Karpas-422 (cell line): ENCODE data around the gene ACTN4. TPM values are rescaled to one million over a fixed set of nuclear protein-coding genes. Genes with fewer than 3 reads are reported as not detected.

ENCODE experiments used
- DNase-seq: peaks from one replicate; pipeline ENCODE4 v3.0.0-alpha.2; 2015
- H2AFZ ChIP-seq: fragments of 200-600 bp; sonication (generic); 2 replicates; pipeline ENCODE4 v1.6.1; 2014; ENCODE audit warnings: antibody characterized with exemption, low read length, mixed read lengths
- H3K27ac ChIP-seq: fragments of 200-600 bp; sonication (generic); 2 replicates; pipeline ENCODE4 v1.5.1; 2014; ENCODE audit warnings: mild to moderate bottlenecking, low read length, moderate library complexity
- H3K27me3 ChIP-seq: fragments of 200-600 bp; sonication (generic); 2 replicates; pipeline ENCODE4 v1.6.1; 2014; ENCODE audit warnings: low read length, mixed read lengths
- H3K36me3 ChIP-seq: fragments of 200-600 bp; sonication (generic); 2 replicates; pipeline ENCODE4 v1.6.1; 2014; ENCODE audit warnings: low read length, mixed read lengths; ENCODE audit not compliant: insufficient read depth
- H3K4me1 ChIP-seq: fragments of 200-600 bp; sonication (generic); 2 replicates; pipeline ENCODE4 v1.6.1; 2014; ENCODE audit warnings: mild to moderate bottlenecking, low read length, mixed read lengths
- H3K4me2 ChIP-seq: fragments of 200-600 bp; sonication (generic); 2 replicates; pipeline ENCODE4 v1.6.1; 2014; ENCODE audit warnings: low read length, low read depth, mild to moderate bottlenecking; ENCODE audit not compliant: poor library complexity, severe bottlenecking
- H3K4me3 ChIP-seq: fragments of 200-600 bp; sonication (generic); 2 replicates; pipeline ENCODE4 v1.5.1; 2014; ENCODE audit warnings: mild to moderate bottlenecking, antibody characterized with exemption, low read length, mixed read lengths
- H3K79me2 ChIP-seq: fragments of 200-600 bp; sonication (generic); 2 replicates; pipeline ENCODE4 v1.6.1; 2014; ENCODE audit warnings: mild to moderate bottlenecking, low read length, mixed read lengths
- H3K9ac ChIP-seq: fragments of 200-600 bp; sonication (generic); 2 replicates; pipeline ENCODE4 v1.6.0; 2014; ENCODE audit warnings: low read length
- H3K9me2 ChIP-seq: fragments of 200-600 bp; sonication (generic), shearing (Covaris generic); replicated peaks from 2 replicates; pipeline ENCODE4 v1.6.0; 2014; ENCODE audit warnings: mild to moderate bottlenecking, low read length, moderate library complexity; ENCODE audit not compliant: insufficient read depth
- H3K9me3 ChIP-seq: fragments of 300-700, 200-600 bp; sonication (generic); 2 replicates; pipeline ENCODE4 v1.6.1; 2014; ENCODE audit warnings: low read length, mixed read lengths
- H4K20me1 ChIP-seq: fragments of 200-600 bp; sonication (generic); 2 replicates; pipeline ENCODE4 v1.6.1; 2014; ENCODE audit warnings: mild to moderate bottlenecking, antibody characterized with exemption, low read length, low read depth; ENCODE audit not compliant: insufficient read depth
- total RNA-seq: library from RNA; depleted of rRNA; stranded (reverse); fragments of >200 nt; shearing (Covaris generic); gene quantifications from 2 replicates; pipeline ENCODE4 v1.2.3, GENCODE V29; 2014; ENCODE audit warnings: low replicate concordance

Gene ACTN4
- total RNA-seq, 1 experiment from 2014 or later: 54.6 TPM

- no peak overlapping the region for H3K27ac ChIP-seq
- DNase-seq: no peak
- H3K9me3 ChIP-seq: no peaks in the 10 kb centered on the region
- no peak overlapping the region for H3K4me2 ChIP-seq
- no peak overlapping the region for H3K4me3 ChIP-seq
- no peaks in the 10 kb centered on the region for H3K27me3 ChIP-seq
- H3K9me2 ChIP-seq: no peaks in the 10 kb centered on the region
- H3K79me2 ChIP-seq: peaks cover 91% of the 10 kb centered on the region
- H3K36me3 ChIP-seq: no peaks in the 10 kb centered on the region
- H3K4me1 ChIP-seq: peaks cover 3% of the 10 kb centered on the region
- H4K20me1 ChIP-seq: peaks cover 18% of the 10 kb centered on the region; the same call in 1 of the 2 replicates
- H2AFZ ChIP-seq: no peak overlapping the region
- no peak overlapping the region for H3K9ac ChIP-seq
Observed at GRCh38 chr19:38674388-38675171, 27.1 kb downstream of the ACTN4 start.

DNA sequence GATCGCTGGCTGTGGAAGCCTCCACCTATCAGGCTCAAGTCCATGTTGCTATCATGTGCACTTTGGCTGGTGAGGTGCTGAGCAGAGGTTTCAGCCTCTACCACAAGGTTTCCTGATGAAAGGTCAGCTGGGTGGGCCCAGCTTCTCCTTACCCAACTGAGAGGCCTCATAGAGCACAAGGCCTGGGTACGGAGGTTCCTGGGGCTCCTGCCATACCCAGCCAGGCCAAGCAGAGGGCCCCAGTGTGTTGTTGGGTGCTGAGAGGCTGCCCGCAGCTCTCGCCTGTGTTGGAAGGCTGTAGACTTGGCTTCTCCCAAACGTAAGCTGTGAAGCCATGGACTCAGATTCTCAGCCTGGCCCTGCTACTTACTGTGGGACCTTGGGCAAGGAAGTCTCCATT lies 28.2 kb downstream of the ACTN4 start:
- H3K79me2 ChIP-seq: peaks cover 92% of the 10 kb centered on the region
- H3K4me3 ChIP-seq: no peak overlapping the region
- no peaks in the 10 kb centered on the region for H3K9me3 ChIP-seq
- no peak for DNase-seq
- no peaks in the 10 kb centered on the region for H3K9me2 ChIP-seq
- no peak overlapping the region for H3K27ac ChIP-seq
- peaks cover 3% of the 10 kb centered on the region for H3K4me1 ChIP-seq
- H3K36me3 ChIP-seq: no peaks in the 10 kb centered on the region
- H3K27me3 ChIP-seq: no peaks in the 10 kb centered on the region
- no peak overlapping the region for H2AFZ ChIP-seq
- no peak overlapping the region for H3K9ac ChIP-seq
- H3K4me2 ChIP-seq: no peak overlapping the region
- H4K20me1 ChIP-seq: peaks cover 20% of the 10 kb centered on the region; the same call in 1 of the 2 replicates

DNA sequence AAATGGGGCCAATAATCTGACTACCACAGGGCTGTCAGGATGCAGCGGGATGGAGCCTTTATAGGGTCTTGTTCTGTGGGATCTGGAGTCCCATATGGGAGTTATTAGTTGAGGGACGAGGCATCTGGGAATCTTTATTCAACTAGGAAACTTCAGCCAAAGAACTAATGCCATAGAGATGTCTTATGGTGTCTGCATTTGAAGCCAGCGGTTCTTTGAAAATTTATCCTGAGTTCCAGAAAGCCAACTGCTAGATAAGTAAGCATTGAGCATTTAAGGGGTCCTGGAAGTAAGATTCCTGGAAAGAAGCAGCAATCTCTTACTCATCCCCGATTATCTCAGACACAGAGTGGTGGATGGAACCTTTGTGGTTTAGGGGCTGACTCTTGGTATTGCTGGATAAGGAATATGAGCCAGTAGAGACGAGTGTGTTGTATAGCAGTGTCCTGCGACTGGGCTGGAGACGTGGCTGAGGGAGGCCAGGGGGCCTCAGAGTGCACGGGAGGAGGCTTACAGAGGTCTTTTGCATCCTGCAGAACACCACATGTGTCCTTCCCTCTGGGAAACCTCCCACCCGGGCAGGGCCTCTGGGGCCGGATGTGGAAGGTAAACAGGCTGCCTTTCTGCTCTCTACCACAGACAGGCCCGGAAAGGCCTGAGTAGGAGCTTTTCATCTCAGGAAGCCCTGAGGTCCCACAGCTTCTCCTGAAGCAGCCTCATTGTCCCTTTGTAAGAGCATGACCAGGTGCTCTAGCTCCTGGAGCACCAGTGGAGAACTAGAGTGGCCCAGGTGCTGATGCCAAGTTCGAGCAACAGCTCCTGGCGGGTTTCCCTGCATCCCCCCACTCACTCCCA lies 28.8 kb downstream of the ACTN4 start:
- peaks cover 20% of the 10 kb centered on the region; the same call in 1 of the 2 replicates for H4K20me1 ChIP-seq
- H3K9me3 ChIP-seq: no peaks in the 10 kb centered on the region
- no peak overlapping the region for H3K27ac ChIP-seq
- H3K9ac ChIP-seq: no peak overlapping the region
- H3K9me2 ChIP-seq: no peaks in the 10 kb centered on the region
- no peak for DNase-seq
- peaks cover 3% of the 10 kb centered on the region for H3K4me1 ChIP-seq
- H3K27me3 ChIP-seq: no peaks in the 10 kb centered on the region
- no peak overlapping the region for H2AFZ ChIP-seq
- peaks cover 91% of the 10 kb centered on the region for H3K79me2 ChIP-seq
- no peak overlapping the region for H3K4me3 ChIP-seq
- no peak overlapping the region for H3K4me2 ChIP-seq
- H3K36me3 ChIP-seq: 0 out of 2 replicates have a peak, but pooled peaks cover under 1% of the 10 kb centered on the region

DNA sequence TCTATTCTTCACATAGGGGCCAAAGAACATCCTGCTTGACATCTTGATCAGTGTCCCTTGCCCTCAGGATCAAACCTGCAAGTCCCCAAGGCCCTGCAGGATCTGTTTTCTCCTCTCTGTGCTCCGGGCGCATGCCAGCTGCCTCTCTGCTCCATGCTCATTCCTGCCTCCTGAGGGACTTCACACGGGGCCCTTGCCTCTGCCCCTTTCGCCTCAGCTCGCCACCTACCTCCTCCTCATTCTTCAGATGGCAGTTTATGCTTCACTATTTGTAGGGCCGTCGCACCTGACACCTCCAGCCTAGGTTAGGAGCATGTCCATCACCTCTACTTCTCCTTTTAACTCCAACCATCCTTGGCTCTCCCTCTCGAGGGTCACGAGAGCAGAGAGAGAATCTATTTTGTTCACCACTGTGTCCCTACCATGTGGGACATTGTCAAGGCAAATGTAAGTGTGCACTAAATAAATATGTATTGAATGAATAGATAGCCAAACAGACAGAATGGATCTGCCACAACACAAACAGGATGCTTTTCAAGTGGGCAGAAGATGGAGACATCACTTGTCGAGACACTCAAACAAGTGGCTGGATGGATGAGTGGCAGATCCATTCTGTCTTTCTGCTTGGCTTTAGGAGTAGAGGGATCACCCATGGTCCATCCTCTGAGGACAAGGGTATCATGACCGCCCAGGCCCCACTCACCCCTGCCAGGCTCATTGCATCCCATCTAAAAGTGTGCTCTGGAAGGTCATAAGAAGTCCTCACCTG lies 29.6 kb downstream of the ACTN4 start:
- Histone ChIP-seq H3K27ac (no peak overlapping the region), H3K9ac (no peak overlapping the region), H2AFZ (no peak overlapping the region), H3K9me2 (no peaks in the 10 kb centered on the region), H4K20me1 (peaks cover 20% of the 10 kb centered on the region; the same call in 1 of the 2 replicates), H3K9me3 (no peaks in the 10 kb centered on the region), H3K36me3 (0 out of 2 replicates have a peak, but pooled peaks cover 3% of the 10 kb centered on the region), H3K4me3 (no peak overlapping the region), H3K4me2 (no peak overlapping the region), H3K4me1 (peaks cover 3% of the 10 kb centered on the region), H3K27me3 (no peaks in the 10 kb centered on the region), H3K79me2 (peaks cover 91% of the 10 kb centered on the region)
- DNase-seq: no peak

GRCh38 chr19:38678217-38678890 lies 30.9 kb downstream of the ACTN4 start:
- peaks cover 6% of the 10 kb centered on the region for H3K4me1 ChIP-seq
- peaks cover 94% of the 10 kb centered on the region for H3K79me2 ChIP-seq
- no peak overlapping the region for H2AFZ ChIP-seq
- H3K36me3 ChIP-seq: 0 out of 2 replicates have a peak, but pooled peaks cover 3% of the 10 kb centered on the region
- H3K27me3 ChIP-seq: no peaks in the 10 kb centered on the region
- no peak overlapping the region for H3K4me2 ChIP-seq
- no peak overlapping the region for H3K9ac ChIP-seq
- no peaks in the 10 kb centered on the region for H3K9me2 ChIP-seq
- no peak overlapping the region for H3K4me3 ChIP-seq
- DNase-seq: no peak
- no peak overlapping the region for H3K27ac ChIP-seq
- no peaks in the 10 kb centered on the region for H3K9me3 ChIP-seq
- peaks cover 20% of the 10 kb centered on the region; the same call in 1 of the 2 replicates for H4K20me1 ChIP-seq

DNA sequence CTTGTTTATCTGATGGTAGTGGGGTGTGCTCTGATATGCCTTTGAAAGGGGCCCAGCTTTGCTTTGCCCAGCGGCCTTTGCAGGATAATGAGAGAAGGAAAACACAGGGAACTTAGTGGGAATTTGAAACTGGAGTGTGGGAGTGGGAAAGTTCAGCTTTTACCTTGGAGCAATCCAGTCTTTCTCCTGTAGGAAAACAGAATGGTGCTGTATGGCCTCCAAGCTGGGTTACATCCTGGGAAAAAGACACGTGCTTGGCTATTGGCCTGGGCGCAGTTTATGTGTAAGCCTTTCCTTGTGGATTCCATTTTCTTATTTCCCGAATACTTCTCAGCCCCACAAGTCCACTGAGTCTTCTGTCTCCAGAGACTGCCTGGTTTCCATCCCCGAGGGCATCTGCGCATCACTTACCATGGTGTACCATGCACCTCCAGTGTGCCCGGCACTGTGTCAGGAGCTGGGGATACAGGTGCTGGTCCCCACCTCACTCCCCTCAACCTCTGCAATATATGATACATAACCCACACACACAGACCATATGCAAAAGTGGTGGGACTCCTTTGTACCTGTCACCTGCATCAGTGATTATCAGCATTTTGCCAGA lies 31.5 kb downstream of the ACTN4 start:
- Histone ChIP-seq H3K9me2 (no peaks in the 10 kb centered on the region), H3K27me3 (no peaks in the 10 kb centered on the region), H3K4me3 (no peak overlapping the region), H3K27ac (no peak overlapping the region), H3K4me2 (no peak overlapping the region), H4K20me1 (peaks cover 20% of the 10 kb centered on the region; the same call in 1 of the 2 replicates), H3K36me3 (0 out of 2 replicates have a peak, but pooled peaks cover 3% of the 10 kb centered on the region), H2AFZ (no peak overlapping the region), H3K4me1 (peaks cover 9% of the 10 kb centered on the region), H3K79me2 (peaks cover 98% of the 10 kb centered on the region), H3K9ac (no peak overlapping the region), H3K9me3 (no peaks in the 10 kb centered on the region)
- no peak for DNase-seq

DNA sequence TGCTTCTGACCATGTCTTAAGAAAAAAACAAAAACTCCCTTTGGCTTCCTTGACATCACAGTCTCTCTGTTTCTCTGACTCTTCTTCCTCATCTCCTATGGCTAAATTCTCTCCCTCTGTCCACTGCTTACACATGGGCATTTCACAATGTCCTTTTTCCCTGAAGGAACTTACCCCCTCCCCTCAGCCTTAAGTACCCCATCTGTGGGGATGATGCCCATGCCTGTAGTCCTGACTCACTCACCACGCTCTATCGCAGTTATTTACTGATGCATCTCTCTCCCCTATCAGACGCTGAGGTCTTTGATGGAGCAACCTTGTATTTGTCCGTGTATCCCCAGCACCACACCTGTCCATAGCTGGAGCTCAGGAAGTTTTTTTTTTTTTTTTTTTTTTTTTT lies 32.4 kb downstream of the ACTN4 start:
- peaks cover 98% of the 10 kb centered on the region for H3K79me2 ChIP-seq
- no peak overlapping the region for H3K27ac ChIP-seq
- H3K4me3 ChIP-seq: no peak overlapping the region
- no peak for DNase-seq
- H3K4me1 ChIP-seq: peaks cover 14% of the 10 kb centered on the region
- no peaks in the 10 kb centered on the region for H3K9me3 ChIP-seq
- H2AFZ ChIP-seq: no peak overlapping the region
- H3K27me3 ChIP-seq: no peaks in the 10 kb centered on the region
- H3K9me2 ChIP-seq: no peaks in the 10 kb centered on the region
- H3K9ac ChIP-seq: no peak overlapping the region
- H3K4me2 ChIP-seq: no peak overlapping the region
- H3K36me3 ChIP-seq: 0 out of 2 replicates have a peak, but pooled peaks cover 3% of the 10 kb centered on the region
- H4K20me1 ChIP-seq: peaks cover 20% of the 10 kb centered on the region; the same call in 1 of the 2 replicates
